H1 (cell line): ENCODE results near the gene RPL21. TPM values are rescaled to one million over a fixed set of nuclear protein-coding genes. Genes with fewer than 3 reads are reported as not detected.

Experiments
- BACH1 ChIP-seq: IDR thresholded peaks from 2 replicates; pipeline ENCODE4 v1.6.1; 2012; ENCODE audit warnings: low read length, improper control_type of control experiment
- RAD21 ChIP-seq, 2 experiments: IDR thresholded peaks in 1 of 2; conservative IDR thresholded peaks in 1 of 2; 2 replicates each; pipeline ENCODE4 v1.6.1; 2011; ENCODE audit warnings: low read depth in 2 of 2, low read length in 2 of 2, improper control_type of control experiment in 1 of 2, inconsistent platforms in 1 of 2, mild to moderate bottlenecking in 1 of 2, moderate library complexity in 1 of 2
- RNF2 ChIP-seq: fragments of 200-900, 300-1000 bp; sonication (generic); IDR thresholded peaks from 2 replicates; pipeline ENCODE4 v1.7.1; 2016; ENCODE audit warnings: borderline replicate concordance, low read depth, mild to moderate bottlenecking, antibody characterized with exemption, low read length; ENCODE audit not compliant: poor library complexity, severe bottlenecking; ENCODE audit errors: missing control alignments
- SAP30 ChIP-seq: fragments of 300-600 bp; sonication (generic); IDR thresholded peaks from 2 replicates; pipeline ENCODE4 v1.7.1; 2012; ENCODE audit warnings: low read length, moderate library complexity, mild to moderate bottlenecking, inconsistent platforms; ENCODE audit not compliant: insufficient read depth, insufficient replicate concordance
- TCF12 ChIP-seq: IDR thresholded peaks from 2 replicates; pipeline ENCODE4 v1.6.1; 2011; ENCODE audit warnings: low read depth, mild to moderate bottlenecking, low read length
- ZNF274 ChIP-seq: IDR thresholded peaks from 2 replicates; pipeline ENCODE4 v1.7.0; 2012; ENCODE audit warnings: low read length, borderline replicate concordance; ENCODE audit errors: extremely low read depth
- polyA plus RNA-seq, 7 experiments: library from polyadenylated mRNA; depleted of rRNA in 3 of 7; stranded (reverse) in 5 of 7; unstranded in 2 of 7; fragments of >200 nt in 5 of 7; fragments of 200-250 nt in 2 of 7; gene quantifications; 1 replicate in 5 of 7; 2 replicates in 1 of 7; 4 replicates in 1 of 7; pipeline versions ENCODE4 v1.2.1 to v1.2.3, GENCODE V29; 2011 to 2013; ENCODE audit warnings: missing spikeins in 2 of 7, mixed read lengths in 2 of 7
- total RNA-seq: library from RNA; stranded (reverse); fragmentation: NEBNext Ultra II Directional; extraction: Animal tissue kit (Norgen Biotek cat#: 25700); gene quantifications from 2 replicates; pipeline ENCODE4 v1.2.1, GENCODE V29; 2021
- TF ChIP-seq, protein P1 (sequence below): fragments of 300-600 bp; sonication (generic); IDR thresholded peaks from 2 replicates; pipeline ENCODE4 v1.7.1; 2012; ENCODE audit warnings: low read length, moderate library complexity, mild to moderate bottlenecking, inconsistent platforms; ENCODE audit not compliant: insufficient replicate concordance

The RPL21 gene
- total and polyA plus RNA-seq, 2 of the 8 experiments (the other 6 are each of a cell fraction or from before 2014, with no cell fraction given), result 624 to 1,283 TPM

DNA sequence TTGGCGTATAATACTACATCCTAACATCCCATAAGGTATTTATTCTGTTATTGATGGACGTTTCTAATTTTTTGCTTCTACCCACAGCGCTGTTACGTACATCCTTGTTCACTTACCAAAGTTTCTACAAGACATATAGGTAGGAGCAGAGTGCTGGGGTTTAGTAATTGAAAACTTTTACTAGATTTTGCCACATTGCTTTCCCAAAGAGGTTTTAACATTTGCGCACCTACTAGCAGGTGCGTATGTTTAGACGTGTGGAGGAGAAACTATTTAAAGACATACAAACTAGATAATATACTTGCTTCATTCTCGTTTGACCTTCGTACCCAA is 559 bp upstream of the RPL21 start (continued):
- TF ChIP-seq, protein P1, sequence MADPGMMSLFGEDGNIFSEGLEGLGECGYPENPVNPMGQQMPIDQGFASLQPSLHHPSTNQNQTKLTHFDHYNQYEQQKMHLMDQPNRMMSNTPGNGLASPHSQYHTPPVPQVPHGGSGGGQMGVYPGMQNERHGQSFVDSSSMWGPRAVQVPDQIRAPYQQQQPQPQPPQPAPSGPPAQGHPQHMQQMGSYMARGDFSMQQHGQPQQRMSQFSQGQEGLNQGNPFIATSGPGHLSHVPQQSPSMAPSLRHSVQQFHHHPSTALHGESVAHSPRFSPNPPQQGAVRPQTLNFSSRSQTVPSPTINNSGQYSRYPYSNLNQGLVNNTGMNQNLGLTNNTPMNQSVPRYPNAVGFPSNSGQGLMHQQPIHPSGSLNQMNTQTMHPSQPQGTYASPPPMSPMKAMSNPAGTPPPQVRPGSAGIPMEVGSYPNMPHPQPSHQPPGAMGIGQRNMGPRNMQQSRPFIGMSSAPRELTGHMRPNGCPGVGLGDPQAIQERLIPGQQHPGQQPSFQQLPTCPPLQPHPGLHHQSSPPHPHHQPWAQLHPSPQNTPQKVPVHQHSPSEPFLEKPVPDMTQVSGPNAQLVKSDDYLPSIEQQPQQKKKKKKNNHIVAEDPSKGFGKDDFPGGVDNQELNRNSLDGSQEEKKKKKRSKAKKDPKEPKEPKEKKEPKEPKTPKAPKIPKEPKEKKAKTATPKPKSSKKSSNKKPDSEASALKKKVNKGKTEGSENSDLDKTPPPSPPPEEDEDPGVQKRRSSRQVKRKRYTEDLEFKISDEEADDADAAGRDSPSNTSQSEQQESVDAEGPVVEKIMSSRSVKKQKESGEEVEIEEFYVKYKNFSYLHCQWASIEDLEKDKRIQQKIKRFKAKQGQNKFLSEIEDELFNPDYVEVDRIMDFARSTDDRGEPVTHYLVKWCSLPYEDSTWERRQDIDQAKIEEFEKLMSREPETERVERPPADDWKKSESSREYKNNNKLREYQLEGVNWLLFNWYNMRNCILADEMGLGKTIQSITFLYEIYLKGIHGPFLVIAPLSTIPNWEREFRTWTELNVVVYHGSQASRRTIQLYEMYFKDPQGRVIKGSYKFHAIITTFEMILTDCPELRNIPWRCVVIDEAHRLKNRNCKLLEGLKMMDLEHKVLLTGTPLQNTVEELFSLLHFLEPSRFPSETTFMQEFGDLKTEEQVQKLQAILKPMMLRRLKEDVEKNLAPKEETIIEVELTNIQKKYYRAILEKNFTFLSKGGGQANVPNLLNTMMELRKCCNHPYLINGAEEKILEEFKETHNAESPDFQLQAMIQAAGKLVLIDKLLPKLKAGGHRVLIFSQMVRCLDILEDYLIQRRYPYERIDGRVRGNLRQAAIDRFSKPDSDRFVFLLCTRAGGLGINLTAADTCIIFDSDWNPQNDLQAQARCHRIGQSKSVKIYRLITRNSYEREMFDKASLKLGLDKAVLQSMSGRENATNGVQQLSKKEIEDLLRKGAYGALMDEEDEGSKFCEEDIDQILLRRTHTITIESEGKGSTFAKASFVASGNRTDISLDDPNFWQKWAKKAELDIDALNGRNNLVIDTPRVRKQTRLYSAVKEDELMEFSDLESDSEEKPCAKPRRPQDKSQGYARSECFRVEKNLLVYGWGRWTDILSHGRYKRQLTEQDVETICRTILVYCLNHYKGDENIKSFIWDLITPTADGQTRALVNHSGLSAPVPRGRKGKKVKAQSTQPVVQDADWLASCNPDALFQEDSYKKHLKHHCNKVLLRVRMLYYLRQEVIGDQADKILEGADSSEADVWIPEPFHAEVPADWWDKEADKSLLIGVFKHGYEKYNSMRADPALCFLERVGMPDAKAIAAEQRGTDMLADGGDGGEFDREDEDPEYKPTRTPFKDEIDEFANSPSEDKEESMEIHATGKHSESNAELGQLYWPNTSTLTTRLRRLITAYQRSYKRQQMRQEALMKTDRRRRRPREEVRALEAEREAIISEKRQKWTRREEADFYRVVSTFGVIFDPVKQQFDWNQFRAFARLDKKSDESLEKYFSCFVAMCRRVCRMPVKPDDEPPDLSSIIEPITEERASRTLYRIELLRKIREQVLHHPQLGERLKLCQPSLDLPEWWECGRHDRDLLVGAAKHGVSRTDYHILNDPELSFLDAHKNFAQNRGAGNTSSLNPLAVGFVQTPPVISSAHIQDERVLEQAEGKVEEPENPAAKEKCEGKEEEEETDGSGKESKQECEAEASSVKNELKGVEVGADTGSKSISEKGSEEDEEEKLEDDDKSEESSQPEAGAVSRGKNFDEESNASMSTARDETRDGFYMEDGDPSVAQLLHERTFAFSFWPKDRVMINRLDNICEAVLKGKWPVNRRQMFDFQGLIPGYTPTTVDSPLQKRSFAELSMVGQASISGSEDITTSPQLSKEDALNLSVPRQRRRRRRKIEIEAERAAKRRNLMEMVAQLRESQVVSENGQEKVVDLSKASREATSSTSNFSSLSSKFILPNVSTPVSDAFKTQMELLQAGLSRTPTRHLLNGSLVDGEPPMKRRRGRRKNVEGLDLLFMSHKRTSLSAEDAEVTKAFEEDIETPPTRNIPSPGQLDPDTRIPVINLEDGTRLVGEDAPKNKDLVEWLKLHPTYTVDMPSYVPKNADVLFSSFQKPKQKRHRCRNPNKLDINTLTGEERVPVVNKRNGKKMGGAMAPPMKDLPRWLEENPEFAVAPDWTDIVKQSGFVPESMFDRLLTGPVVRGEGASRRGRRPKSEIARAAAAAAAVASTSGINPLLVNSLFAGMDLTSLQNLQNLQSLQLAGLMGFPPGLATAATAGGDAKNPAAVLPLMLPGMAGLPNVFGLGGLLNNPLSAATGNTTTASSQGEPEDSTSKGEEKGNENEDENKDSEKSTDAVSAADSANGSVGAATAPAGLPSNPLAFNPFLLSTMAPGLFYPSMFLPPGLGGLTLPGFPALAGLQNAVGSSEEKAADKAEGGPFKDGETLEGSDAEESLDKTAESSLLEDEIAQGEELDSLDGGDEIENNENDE, result no peak
- TF ChIP-seq RNF2 (no peak), BACH1 (no peak), ZNF274 (no peak), RAD21 (IDR thresholded peaks at IDR 0.05 in 1 of 2, conservative IDR thresholded peaks at IDR 0.05 in 1 of 2; ENCODE audit: low read depth in 2 of 2, low read length in 2 of 2) (no peak), TCF12 (no peak), SAP30 (no peak)
